OCI-LY1 (cell line): ENCODE data around the gene FAM50A.

Experiments
- H2AFZ ChIP-seq: fragments of 200-600 bp; sonication (generic), shearing (Covaris generic); 2 replicates; pipeline ENCODE4 v1.6.0; 2014; ENCODE audit warnings: antibody characterized with exemption, mild to moderate bottlenecking, low read length
- H3F3A ChIP-seq: fragments of 200-600 bp; sonication (generic), shearing (Covaris generic); 2 replicates; pipeline ENCODE4 v1.6.0; 2014; ENCODE audit warnings: mild to moderate bottlenecking, antibody characterized with exemption, low read length, moderate library complexity; ENCODE audit not compliant: insufficient read depth
- H3K27ac ChIP-seq: fragments of 200-600 bp; sonication (generic); 2 replicates; pipeline ENCODE4 v1.5.1; 2014; ENCODE audit warnings: low read length, mixed run types, mild to moderate bottlenecking, low read depth; ENCODE audit not compliant: poor library complexity, severe bottlenecking
- H3K27me3 ChIP-seq: fragments of 200-600 bp; sonication (generic); 2 replicates; pipeline ENCODE4 v1.6.0; 2014; ENCODE audit warnings: antibody characterized with exemption, mild to moderate bottlenecking, low read length, moderate library complexity; ENCODE audit not compliant: insufficient read depth
- H3K36me3 ChIP-seq: fragments of 200-600 bp; sonication (generic); 2 replicates; pipeline ENCODE4 v1.6.1; 2014; ENCODE audit warnings: mild to moderate bottlenecking, antibody characterized with exemption, low read length, moderate library complexity, mixed read lengths; ENCODE audit not compliant: insufficient read depth
- H3K4me1 ChIP-seq: fragments of 200-600 bp; sonication (generic); 2 replicates; pipeline ENCODE4 v1.5.1; 2014; ENCODE audit warnings: mild to moderate bottlenecking, low read length, moderate library complexity; ENCODE audit not compliant: insufficient read depth, severe bottlenecking
- H3K4me2 ChIP-seq: fragments of 200-600 bp; sonication (generic), shearing (Covaris generic); 2 replicates; pipeline ENCODE4 v1.6.1; 2014; ENCODE audit warnings: low read length
- H3K4me3 ChIP-seq: fragments of 200-600 bp; sonication (generic); 2 replicates; pipeline ENCODE4 v1.5.1; 2014; ENCODE audit warnings: low read length, low read depth, mild to moderate bottlenecking, mixed read lengths; ENCODE audit not compliant: poor library complexity, severe bottlenecking
- H3K79me2 ChIP-seq: fragments of 200-600 bp; shearing (Covaris generic); 2 replicates; pipeline ENCODE4 v1.6.1; 2016; ENCODE audit warnings: mixed run types, low read length, mixed read lengths; ENCODE audit not compliant: insufficient read depth
- H3K9ac ChIP-seq: fragments of 200-600 bp; sonication (generic), shearing (Covaris generic); 2 replicates; pipeline ENCODE4 v1.6.1; 2014; ENCODE audit warnings: mild to moderate bottlenecking, low read length, mixed read lengths
- H3K9me2 ChIP-seq: fragments of 200-600 bp; sonication (generic), shearing (Covaris generic); 2 replicates; pipeline ENCODE4 v1.6.1; 2014; ENCODE audit warnings: low read depth, mild to moderate bottlenecking, low read length, mixed read lengths
- H3K9me3 ChIP-seq: fragments of 200-600 bp; shearing (Covaris generic); 2 replicates; pipeline ENCODE4 v1.6.1; 2014; ENCODE audit warnings: low read length, mixed read lengths
- H4K20me1 ChIP-seq: fragments of 200-600 bp; sonication (generic), shearing (Covaris generic); 2 replicates; pipeline ENCODE4 v1.6.0; 2016; ENCODE audit warnings: mild to moderate bottlenecking, low read length; ENCODE audit not compliant: insufficient read depth
- CTCF ChIP-seq: fragments of 200-600 bp; sonication (generic), shearing (Covaris generic); IDR thresholded peaks from 2 replicates; pipeline ENCODE4 v1.5.1; 2017; ENCODE audit warnings: mild to moderate bottlenecking, antibody characterized with exemption, low read length, moderate library complexity, mixed read lengths
- EZH2 ChIP-seq: fragments of 200-600 bp; sonication (generic), shearing (Covaris generic); IDR thresholded peaks from 2 replicates; pipeline ENCODE4 v1.8.0; 2017; ENCODE audit warnings: borderline replicate concordance, mixed run types, mild to moderate bottlenecking, antibody characterized with exemption, low read length, moderate library complexity, mixed read lengths

FAM50A gene

GRCh38 chrX:154483325-154483724 is 39.4 kb downstream of the FAM50A start:
- TF ChIP-seq EZH2 (no peak), CTCF (no peak)
- no peak overlapping the region for H3K4me3 ChIP-seq
- H3K4me2 ChIP-seq = no peak overlapping the region
- H3K27ac ChIP-seq = no peak overlapping the region
- H3K27me3 ChIP-seq = no peaks in the 10 kb centered on the region
- H3K9me3 ChIP-seq = no peaks in the 10 kb centered on the region
- no peaks in the 10 kb centered on the region for H3K79me2 ChIP-seq
- H3K36me3 ChIP-seq = peaks cover 23% of the 10 kb centered on the region
- H2AFZ ChIP-seq = no peak overlapping the region
- H3F3A ChIP-seq = no peaks in the 10 kb centered on the region
- H4K20me1 ChIP-seq = no peaks in the 10 kb centered on the region
- no peak overlapping the region for H3K9ac ChIP-seq
- H3K4me1 ChIP-seq = peaks cover 56% of the 10 kb centered on the region
- no peaks in the 10 kb centered on the region for H3K9me2 ChIP-seq

DNA sequence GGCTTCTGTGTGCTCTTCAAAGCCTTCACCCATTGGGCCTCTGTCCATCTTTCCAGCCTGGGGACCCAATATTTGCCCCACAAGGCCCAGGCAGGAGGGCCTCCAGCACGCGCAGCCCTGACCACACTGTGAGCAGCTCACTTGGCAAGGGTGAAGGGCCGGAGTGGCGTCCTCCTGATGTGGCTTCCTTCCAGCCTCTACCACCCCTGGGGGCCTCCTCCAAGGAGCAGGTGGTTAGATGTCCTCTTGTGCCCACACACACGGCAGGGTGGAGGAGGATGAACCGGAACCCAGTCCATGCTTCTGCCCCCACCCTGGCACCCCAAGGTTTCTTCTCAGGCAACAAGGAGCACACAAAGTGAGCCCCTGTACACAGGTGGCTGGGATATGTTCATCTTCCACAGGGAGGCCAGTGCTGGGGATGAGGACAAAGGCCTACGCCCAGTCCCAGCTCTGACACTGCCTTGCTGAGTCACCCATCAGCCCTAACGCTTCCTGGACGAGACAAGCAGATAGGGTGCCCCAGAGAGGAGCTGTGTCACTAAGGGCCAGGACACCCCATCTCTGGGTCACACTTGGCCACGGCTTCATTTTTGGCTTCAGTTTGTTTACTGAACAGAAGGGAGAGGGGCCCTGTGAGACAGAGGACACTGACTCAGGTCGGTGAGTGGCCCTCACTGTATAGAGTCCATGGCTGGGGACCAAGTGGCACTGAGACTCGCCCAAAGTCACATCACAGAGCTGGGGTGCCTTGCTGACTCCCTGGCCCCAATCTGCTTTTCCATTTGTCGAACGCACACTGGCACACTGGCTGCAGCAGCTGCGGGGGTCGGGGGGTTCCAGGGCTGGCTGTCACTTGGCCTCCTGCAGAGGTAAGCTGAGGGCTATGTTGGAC is 40.6 kb downstream of the FAM50A start:
- no peaks in the 10 kb centered on the region for H3K9me3 ChIP-seq
- no peaks in the 10 kb centered on the region for H3K9me2 ChIP-seq
- TF ChIP-seq CTCF = no peak
- TF ChIP-seq EZH2 = no peak
- H3K4me3 ChIP-seq = peak overlapping the region; percentile 72
- H3K4me2 ChIP-seq = peak overlapping the region; percentile 79
- H3K4me1 ChIP-seq = peaks cover 61% of the 10 kb centered on the region
- H3K9ac ChIP-seq = peak overlapping the region; percentile 84; the same call in 1 of the 2 replicates
- no peaks in the 10 kb centered on the region for H3K79me2 ChIP-seq
- H3K36me3 ChIP-seq = peaks cover 23% of the 10 kb centered on the region
- H2AFZ ChIP-seq = no peak overlapping the region
- no peaks in the 10 kb centered on the region for H4K20me1 ChIP-seq
- H3F3A ChIP-seq = no peaks in the 10 kb centered on the region
- H3K27ac ChIP-seq = peak overlapping the region; percentile 47
- H3K27me3 ChIP-seq = no peaks in the 10 kb centered on the region

- Histone ChIP-seq H3K4me2 (peak overlapping the region; percentile 79), H3K9me3 (no peaks in the 10 kb centered on the region), H3K27ac (peak overlapping the region; percentile 47), H3K27me3 (no peaks in the 10 kb centered on the region), H3K9me2 (no peaks in the 10 kb centered on the region), H3K9ac (peak overlapping the region; percentile 84), H3K4me3 (peak overlapping the region; percentile 72), H2AFZ (no peak overlapping the region), H4K20me1 (no peaks in the 10 kb centered on the region), H3F3A (no peaks in the 10 kb centered on the region), H3K36me3 (peaks cover 23% of the 10 kb centered on the region), H3K79me2 (no peaks in the 10 kb centered on the region), H3K4me1 (peaks cover 59% of the 10 kb centered on the region)
- TF ChIP-seq CTCF = no peak
- no peak for TF ChIP-seq EZH2
These were observed 41.5 kb downstream of the FAM50A start for GRCh38 chrX:154485150-154486051.
